Stimulated activated CD8-positive, alpha-beta memory T cell treated with anti-CD3 and anti-CD28 coated beads, Interleukin-15, amount 100 ng/mL, for 4 hours (primary cell): ENCODE data around the gene LRRC71.
A peak's percentile ranks its signal among the peaks of the same experiment; 100 is the strongest.

Experiments used
- DNase-seq, 2 donors: peaks; one replicate each; pipeline ENCODE4 v3.0.0-alpha.2; 2020; ENCODE audit warnings: low read depth in 2 of 2

The LRRC71 gene

DNA sequence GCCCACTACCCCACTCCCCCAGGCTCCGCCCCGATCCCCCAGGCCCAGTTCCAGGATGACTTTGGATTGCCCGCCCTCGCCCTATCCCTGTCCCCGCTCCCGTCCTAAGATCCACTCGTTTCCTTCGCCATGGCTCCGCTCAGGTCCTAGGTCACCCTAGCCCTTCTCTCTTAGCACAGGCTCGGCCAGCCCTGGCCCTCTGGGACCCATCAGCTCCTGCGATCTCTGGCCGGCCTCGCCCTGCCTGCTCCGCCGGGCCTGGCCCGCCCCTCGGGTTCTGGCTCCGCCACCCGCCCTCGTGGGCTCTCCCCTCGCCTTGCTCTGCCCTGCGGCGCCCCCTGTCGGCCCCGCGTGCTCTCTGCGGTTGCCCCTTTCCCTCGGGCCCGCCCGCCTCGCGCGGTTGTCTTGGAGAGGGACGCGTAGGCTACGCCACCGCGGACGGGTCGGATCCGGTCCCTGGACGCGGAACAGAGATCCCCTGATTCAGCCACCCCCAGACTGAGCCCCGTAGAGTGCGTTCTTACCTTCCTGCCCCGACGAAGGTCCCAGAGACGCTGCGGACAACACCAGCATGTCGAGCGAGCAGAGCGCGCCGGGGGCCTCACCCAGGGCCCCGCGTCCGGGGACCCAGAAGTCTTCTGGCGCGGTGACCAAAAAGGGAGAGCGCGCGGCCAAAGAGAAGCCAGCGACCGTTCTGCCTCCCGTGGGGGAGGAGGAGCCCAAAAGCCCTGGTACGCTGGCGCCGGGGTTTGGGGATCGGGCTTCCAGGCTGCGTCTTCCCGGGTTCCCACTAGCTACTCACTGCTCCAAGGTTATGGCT, at the start of gene LRRC71:
LRRC71 (plus strand) TSS at position 400 of the 820 bp plus-strand sequence; CDS start at position 572, 172 bp downstream.
- DNase-seq, result peak in 1 of 2 donors; percentile 14

DNA sequence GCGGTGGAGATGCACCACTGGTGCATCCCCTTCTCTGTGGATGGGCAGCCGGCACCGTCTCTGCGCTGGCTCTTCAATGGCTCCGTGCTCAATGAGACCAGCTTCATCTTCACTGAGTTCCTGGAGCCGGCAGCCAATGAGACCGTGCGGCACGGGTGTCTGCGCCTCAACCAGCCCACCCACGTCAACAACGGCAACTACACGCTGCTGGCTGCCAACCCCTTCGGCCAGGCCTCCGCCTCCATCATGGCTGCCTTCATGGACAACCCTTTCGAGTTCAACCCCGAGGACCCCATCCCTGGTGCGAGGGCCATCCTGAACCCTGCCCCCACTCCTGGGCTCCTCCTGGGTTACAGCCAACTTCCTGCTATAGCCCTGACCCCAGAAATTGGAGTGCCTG, 46.8 kb upstream of the LRRC71 start:
- DNase-seq, result no peak

DNA sequence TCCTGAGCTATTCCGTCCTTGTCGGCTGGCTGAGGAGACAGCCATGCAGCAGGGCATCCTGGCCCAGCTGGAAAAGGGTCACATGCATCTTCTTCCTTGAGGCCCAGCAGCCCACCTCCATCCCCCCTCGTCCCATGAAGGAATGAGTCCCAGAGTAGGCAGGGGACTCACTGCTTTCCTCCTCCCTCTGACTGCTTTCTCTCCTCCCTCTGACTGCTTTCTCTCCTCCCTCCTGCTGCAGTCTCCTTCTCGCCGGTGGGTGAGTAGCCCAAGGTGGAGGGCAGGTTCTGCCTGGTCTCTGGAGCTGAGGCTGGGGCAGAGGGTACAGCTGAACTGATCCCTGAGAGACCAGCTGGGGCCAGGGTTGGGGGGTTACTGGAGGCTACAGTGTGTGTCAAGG, 46.3 kb upstream of the LRRC71 start:
- no peak for DNase-seq

GRCh38 chr1:156874572-156875340, 45.7 kb upstream of the LRRC71 start:
- DNase-seq, result no peak

- no peak for DNase-seq
Observed at GRCh38 chr1:156875341-156875615, 45.2 kb upstream of the LRRC71 start.

DNA sequence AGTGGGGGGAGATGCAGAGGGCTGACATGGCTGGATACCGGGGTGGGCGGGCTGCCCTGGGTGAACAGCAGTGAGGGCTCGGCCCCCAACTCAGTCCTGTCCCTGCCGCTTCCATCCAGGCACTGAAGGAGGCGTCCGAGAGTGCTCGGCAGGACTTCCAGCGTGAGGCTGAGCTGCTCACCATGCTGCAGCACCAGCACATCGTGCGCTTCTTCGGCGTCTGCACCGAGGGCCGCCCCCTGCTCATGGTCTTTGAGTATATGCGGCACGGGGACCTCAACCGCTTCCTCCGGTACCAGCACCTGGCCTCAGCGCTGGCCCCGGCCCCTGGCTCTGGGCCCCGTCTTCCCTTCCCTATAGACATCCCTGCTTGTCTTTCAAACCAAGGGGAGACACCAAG, 44.2 kb upstream of the LRRC71 start:
- no peak for DNase-seq

DNA sequence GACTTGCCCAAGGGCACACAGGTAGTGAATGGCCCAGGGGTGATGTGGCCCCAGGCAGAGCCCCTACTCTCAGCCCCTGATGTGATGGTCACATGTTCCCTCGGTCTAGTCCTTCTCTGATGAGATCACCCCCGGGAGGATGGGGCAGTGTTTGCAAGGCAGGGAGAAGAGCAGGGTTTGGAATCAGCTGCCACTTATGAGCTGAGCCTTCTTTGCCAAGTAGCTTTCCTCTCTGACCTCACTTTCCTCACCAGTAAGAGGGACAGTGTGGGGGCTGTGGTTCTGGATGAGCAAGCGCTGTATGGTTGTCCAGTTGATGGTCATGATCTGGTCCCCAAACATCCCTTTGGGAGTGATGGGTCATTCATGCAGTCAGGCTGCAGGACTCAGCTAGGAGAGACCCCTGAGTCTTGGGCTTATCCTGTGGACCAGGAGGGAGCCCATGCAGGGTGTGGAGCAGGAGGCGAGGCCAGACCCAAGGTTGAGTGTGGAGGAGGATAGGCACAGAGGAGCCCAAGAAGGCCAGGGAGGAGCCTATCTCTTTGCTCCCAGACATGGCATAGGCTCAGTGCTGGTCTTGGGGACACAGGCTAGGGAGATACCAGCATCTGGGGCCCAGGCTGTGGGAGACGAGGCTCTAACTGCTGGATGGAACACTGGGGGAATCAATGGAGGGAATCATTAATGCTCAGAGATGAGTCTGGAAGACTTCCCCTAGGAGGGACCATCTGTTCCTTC, 42.8 kb upstream of the LRRC71 start:
- DNase-seq, result no peak

DNA sequence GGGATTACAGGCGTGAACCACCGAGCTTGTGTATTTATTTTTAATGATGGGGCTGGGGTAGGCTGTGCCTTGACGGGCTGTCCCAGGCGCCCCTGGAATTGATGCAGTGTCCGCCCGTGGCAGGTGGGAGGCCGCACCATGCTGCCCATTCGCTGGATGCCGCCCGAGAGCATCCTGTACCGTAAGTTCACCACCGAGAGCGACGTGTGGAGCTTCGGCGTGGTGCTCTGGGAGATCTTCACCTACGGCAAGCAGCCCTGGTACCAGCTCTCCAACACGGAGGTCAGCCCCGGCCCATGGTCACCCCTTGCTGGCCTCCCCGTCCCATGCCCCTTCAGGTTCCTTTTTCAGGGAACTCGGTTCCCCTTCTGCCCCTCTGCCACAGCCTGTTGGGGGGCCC, 40.6 kb upstream of the LRRC71 start:
- no peak for DNase-seq

GRCh38 chr1:156880473-156880872, 40.0 kb upstream of the LRRC71 start:
- no peak for DNase-seq

GRCh38 chr1:156881101-156881500, 39.3 kb upstream of the LRRC71 start:
- no peak for DNase-seq

GRCh38 chr1:156881663-156882062, 38.8 kb upstream of the LRRC71 start:
- DNase-seq, result no peak

DNA sequence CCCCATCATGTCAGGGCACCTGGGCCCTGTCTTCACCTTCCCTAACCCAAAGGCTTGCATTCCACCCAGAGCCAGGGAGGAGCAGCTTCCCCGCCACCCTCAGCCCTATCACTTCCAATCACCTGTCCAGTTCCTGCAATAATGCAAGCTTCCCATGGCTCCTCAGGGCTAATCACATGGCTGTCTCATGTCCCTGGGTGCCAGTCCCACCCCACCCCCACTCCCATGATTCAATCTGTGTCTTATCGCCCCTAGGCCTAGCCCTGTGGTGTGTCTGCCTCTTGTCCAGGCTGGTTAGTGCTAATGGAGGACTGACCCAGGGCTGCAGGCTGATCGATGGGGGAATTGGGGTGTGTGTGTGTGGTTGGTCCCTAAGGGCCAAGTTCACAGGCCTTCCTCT, 37.9 kb upstream of the LRRC71 start:
- no peak for DNase-seq

DNA sequence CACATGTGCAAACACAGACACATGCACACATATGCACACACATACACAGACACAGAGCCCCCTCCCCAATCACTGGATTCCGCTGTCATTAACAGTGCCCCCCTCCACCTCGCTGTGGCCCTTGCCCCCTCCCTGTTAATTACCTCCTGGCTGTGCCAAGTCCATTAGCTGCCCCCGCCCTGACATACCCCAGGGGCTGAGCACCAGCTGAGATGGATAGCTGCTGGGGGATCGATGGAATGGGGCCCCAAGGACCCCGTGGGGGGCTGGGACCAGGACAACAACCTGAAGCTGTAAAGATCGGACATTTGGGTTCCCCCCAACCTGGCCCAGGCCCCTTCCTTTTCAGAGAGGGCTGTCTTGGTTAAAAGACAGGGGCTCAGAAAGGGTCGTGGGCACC, 36.5 kb upstream of the LRRC71 start:
- DNase-seq, result no peak

GRCh38 chr1:156884560-156885184, 35.8 kb upstream of the LRRC71 start:
- DNase-seq, result no peak

- no peak for DNase-seq
Observed at GRCh38 chr1:156885314-156885713, 35.1 kb upstream of the LRRC71 start.

DNA sequence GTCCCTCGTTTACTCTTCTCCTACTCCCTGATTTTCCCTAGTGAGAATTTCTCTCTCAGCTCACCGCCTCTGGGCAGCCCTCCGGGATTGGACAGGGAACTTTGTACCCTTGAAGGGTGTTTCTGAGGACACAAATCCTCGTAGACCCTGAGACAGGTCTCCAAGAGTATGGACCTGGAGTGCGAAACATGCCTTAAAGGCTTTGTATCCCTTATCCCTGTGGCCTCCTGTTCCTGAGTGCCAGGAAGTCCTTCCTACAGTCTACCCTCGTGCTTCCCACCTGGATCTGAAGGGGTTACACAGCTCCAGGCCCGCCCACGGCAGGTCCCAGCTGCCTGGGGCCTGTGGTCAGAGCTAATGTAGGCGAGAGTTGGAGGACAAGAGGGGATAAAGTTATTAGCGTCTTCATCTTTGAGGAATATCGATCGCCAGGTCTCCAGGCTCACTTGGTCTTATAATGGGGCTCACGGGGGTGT, 34.5 kb upstream of the LRRC71 start:
- DNase-seq, result no peak

DNA sequence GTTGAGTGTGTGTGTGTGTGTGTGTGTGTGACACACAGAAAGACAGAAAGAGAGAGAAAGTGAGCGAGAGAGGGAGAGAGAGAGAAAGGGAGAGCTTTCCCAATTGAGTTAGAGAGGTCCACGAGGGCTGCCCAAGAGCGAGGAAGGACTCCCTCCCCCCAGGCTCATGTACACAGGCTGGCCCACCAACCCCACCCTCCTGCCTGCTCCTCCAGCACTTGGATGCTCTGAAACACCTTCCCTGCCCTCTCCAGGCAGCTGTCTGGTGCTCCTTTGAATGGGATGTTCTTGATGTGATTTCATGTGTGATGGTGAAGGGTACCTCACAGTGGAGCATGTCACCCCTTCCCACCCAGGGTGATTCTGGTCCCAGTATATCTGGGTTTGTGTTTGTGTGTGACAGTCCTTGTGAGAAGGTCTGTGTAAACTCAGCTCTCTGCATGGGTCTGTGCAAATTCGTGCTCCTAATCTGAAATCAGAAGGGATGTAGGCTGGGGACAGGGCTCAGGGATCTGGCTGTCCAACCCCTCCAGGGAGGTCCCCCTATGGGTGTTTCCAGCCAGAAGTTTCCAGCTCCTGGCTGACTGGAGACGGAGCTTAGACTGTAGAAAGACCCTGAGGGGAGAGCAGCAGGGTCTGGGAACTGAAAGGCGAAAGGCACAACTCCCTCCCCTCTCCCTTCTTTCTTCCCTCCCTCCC, 33.7 kb upstream of the LRRC71 start:
- DNase-seq, result no peak

DNA sequence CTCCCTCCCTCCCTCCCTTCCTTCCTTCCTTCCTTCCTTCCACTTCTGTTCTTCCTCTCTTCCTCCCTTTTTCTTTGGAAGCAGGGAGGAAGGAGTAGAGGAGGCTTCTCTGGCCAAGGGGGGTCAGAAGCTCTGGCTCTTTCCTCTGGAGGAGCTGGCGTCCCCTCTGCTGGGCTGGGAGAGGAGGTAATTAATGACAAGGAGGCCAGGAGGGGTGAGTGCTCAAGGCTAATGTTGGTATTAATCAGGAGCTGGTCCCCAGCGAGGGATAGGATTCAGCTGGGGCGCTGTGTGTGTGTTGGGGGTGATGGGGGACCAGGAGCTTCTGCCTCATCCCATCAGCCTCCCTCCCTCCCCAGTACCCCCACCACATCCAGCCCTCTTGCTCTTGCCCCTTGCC, 33.1 kb upstream of the LRRC71 start:
- no peak for DNase-seq

- DNase-seq, result no peak
Observed at GRCh38 chr1:156887734-156888133, 32.7 kb upstream of the LRRC71 start.

- peak in 1 of 2 donors; percentile 24 for DNase-seq
Observed at GRCh38 chr1:156889802-156890580, 30.4 kb upstream of the LRRC71 start.
